ENCODE data around the gene PDHA2. TPM values are rescaled to one million over a fixed set of nuclear protein-coding genes. Genes with fewer than 3 reads are reported as not detected.

Gene PDHA2
- total and polyA plus RNA-seq, 2 experiments from 2014 or later, result not detected

DNA sequence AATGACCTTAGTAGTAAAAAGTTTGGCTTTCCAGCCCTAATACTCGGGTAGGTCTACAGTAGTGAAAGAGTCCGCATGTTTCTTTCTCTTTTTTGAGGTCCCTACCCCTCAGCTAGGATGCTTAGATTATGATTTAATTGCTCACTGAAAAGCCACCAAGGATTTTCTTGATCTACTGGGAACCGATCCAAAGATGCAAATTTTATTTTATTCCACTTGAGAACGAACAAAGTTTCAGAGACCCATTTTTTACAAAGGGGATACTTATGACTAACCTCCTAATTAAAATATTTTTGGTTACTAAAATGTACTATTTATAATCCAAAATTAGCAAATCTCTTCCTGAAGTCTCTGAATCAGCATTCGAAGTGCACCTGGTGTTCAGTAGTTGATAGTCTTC lies 14.3 kb upstream of the PDHA2 start:
- Histone ChIP-seq H3K4me3 (no peak overlapping the region), H2AFZ (no peak overlapping the region), H3K36me3 (replicated peaks; ENCODE audit: insufficient read depth, low read depth) (no peaks in the 10 kb centered on the region), H3K9me3 (ENCODE audit: low read depth) (no peaks in the 10 kb centered on the region), H4K20me1 (ENCODE audit: insufficient read depth, poor library complexity, severe bottlenecking) (no peaks in the 10 kb centered on the region), H3K27me3 (no peaks in the 10 kb centered on the region), H3K4me1 (ENCODE audit: insufficient read depth) (no peaks in the 10 kb centered on the region), H3K79me2 (no peaks in the 10 kb centered on the region), H3K4me2 (no peak overlapping the region), H3K9me2 (replicated peaks; ENCODE audit: insufficient read depth) (no peaks in the 10 kb centered on the region), H3K27ac (no peak overlapping the region)
- DNase-seq (ENCODE audit: low spot score), result no peak
- no peak for TF ChIP-seq EZH2phosphoT487 (IDR thresholded peaks at IDR 0.05; ENCODE audit: low read depth, severe bottlenecking, unreplicated experiment)
- TF ChIP-seq EZH2 (IDR thresholded peaks at IDR 0.05; ENCODE audit: borderline replicate concordance), result no peak
- TF ChIP-seq, protein P1, sequence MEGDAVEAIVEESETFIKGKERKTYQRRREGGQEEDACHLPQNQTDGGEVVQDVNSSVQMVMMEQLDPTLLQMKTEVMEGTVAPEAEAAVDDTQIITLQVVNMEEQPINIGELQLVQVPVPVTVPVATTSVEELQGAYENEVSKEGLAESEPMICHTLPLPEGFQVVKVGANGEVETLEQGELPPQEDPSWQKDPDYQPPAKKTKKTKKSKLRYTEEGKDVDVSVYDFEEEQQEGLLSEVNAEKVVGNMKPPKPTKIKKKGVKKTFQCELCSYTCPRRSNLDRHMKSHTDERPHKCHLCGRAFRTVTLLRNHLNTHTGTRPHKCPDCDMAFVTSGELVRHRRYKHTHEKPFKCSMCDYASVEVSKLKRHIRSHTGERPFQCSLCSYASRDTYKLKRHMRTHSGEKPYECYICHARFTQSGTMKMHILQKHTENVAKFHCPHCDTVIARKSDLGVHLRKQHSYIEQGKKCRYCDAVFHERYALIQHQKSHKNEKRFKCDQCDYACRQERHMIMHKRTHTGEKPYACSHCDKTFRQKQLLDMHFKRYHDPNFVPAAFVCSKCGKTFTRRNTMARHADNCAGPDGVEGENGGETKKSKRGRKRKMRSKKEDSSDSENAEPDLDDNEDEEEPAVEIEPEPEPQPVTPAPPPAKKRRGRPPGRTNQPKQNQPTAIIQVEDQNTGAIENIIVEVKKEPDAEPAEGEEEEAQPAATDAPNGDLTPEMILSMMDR (IDR thresholded peaks at IDR 0.05; ENCODE audit: poor library complexity), result no peak
- WGBS (ENCODE audit: low lambda C conversion rate, missing lambda C conversion rate), result 92% methylated on average over 5 of the region's 5 CpGs

DNA sequence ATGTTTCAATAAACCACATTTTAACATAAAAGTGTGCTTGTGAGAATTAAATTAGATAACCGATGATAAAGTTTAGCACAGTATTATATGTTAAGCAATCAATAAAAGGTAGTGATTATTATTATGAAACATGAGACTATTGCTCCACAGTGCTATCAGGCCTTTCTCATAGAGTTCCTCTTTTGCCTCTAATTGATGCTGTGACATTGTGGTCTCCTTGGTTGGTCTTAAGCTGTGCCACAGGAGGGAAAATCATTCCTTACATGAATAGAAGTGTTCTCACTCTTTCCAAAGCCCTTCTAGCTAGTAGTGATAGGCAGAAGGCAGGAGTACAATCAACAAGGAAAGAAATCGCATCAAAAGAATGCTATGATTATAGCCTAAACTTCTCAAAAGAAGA lies 9.2 kb upstream of the PDHA2 start:
- WGBS (ENCODE audit: low lambda C conversion rate, missing lambda C conversion rate), result 98% methylated on average over 2 of the region's 2 CpGs
- Histone ChIP-seq H3K79me2 (no peaks in the 10 kb centered on the region), H3K27ac (no peak overlapping the region), H4K20me1 (ENCODE audit: insufficient read depth, poor library complexity, severe bottlenecking) (no peaks in the 10 kb centered on the region), H2AFZ (no peak overlapping the region), H3K9me3 (ENCODE audit: low read depth) (no peaks in the 10 kb centered on the region), H3K36me3 (replicated peaks; ENCODE audit: insufficient read depth, low read depth) (no peaks in the 10 kb centered on the region), H3K4me3 (no peak overlapping the region), H3K9me2 (replicated peaks; ENCODE audit: insufficient read depth) (no peaks in the 10 kb centered on the region), H3K4me2 (no peak overlapping the region), H3K27me3 (no peaks in the 10 kb centered on the region), H3K4me1 (ENCODE audit: insufficient read depth) (no peaks in the 10 kb centered on the region)
- TF ChIP-seq EZH2phosphoT487 (IDR thresholded peaks at IDR 0.05; ENCODE audit: low read depth, severe bottlenecking, unreplicated experiment), result no peak
- no peak for TF ChIP-seq EZH2 (IDR thresholded peaks at IDR 0.05; ENCODE audit: borderline replicate concordance)
- TF ChIP-seq, protein P1 (IDR thresholded peaks at IDR 0.05; ENCODE audit: poor library complexity), result no peak
- DNase-seq (ENCODE audit: low spot score), result no peak

DNA sequence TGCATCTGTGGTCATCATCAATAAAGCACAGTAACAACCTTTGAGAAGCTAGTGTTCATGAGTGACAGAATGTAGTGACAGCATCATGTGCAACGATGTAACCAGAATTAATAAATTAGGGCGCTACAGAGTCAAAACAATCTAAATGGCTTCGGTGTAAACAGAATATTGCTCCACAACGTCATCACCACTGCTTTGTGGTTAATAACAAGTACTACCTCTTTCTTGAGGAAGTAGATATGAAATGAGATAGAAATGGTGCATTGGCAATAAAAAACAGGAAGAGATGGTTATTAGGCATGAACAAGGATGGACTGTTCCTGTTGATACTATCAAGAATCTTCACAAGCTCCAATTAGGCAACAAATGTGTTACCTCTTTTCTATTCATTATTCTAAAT lies 8.7 kb upstream of the PDHA2 start:
- H3K9me2 ChIP-seq (replicated peaks; ENCODE audit: insufficient read depth), result no peaks in the 10 kb centered on the region
- no peak for DNase-seq (ENCODE audit: low spot score)
- no peaks in the 10 kb centered on the region for H3K36me3 ChIP-seq (replicated peaks; ENCODE audit: insufficient read depth, low read depth)
- H3K27me3 ChIP-seq, result no peaks in the 10 kb centered on the region
- no peaks in the 10 kb centered on the region for H4K20me1 ChIP-seq (ENCODE audit: insufficient read depth, poor library complexity, severe bottlenecking)
- H2AFZ ChIP-seq, result no peak overlapping the region
- no peaks in the 10 kb centered on the region for H3K9me3 ChIP-seq (ENCODE audit: low read depth)
- no peaks in the 10 kb centered on the region for H3K4me1 ChIP-seq (ENCODE audit: insufficient read depth)
- H3K4me3 ChIP-seq, result no peak overlapping the region
- 65% methylated on average over 4 of the region's 4 CpGs for WGBS (ENCODE audit: low lambda C conversion rate, missing lambda C conversion rate)
- no peaks in the 10 kb centered on the region for H3K79me2 ChIP-seq
- no peak overlapping the region for H3K4me2 ChIP-seq
- TF ChIP-seq, protein P1 (IDR thresholded peaks at IDR 0.05; ENCODE audit: poor library complexity), result no peak
- TF ChIP-seq EZH2phosphoT487 (IDR thresholded peaks at IDR 0.05; ENCODE audit: low read depth, severe bottlenecking, unreplicated experiment) (no peak), EZH2 (IDR thresholded peaks at IDR 0.05; ENCODE audit: borderline replicate concordance) (no peak)
- H3K27ac ChIP-seq, result no peak overlapping the region

DNA sequence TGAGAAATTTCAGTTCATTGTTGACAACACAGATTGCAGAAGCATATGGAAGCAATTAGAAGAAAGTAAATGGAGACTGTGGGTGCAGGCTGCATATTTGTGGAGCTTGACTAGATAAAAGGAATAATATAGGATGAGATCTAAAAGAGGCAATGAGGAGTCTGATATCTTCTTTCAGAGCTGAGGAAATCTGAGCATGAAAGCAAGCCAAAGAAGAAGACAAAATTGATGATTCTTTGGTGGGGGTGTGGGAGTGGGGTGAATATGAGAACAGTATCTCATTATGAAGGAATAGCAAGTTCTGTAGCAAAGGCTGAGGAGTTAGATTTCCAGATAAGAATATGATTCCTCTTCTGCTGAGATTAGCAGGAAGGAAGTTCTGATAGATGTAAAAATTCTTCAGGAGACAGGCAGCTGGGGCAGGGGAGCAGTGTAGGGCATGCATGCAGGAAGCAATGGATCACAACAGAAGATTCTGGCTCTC lies 6.1 kb upstream of the PDHA2 start:
- H3K9me2 ChIP-seq (replicated peaks; ENCODE audit: insufficient read depth), result no peaks in the 10 kb centered on the region
- DNase-seq (ENCODE audit: low spot score), result no peak
- H3K27me3 ChIP-seq, result no peaks in the 10 kb centered on the region
- H3K4me2 ChIP-seq, result no peak overlapping the region
- H2AFZ ChIP-seq, result no peak overlapping the region
- no peaks in the 10 kb centered on the region for H3K4me1 ChIP-seq (ENCODE audit: insufficient read depth)
- H3K36me3 ChIP-seq (replicated peaks; ENCODE audit: insufficient read depth, low read depth), result no peaks in the 10 kb centered on the region
- H4K20me1 ChIP-seq (ENCODE audit: insufficient read depth, poor library complexity, severe bottlenecking), result no peaks in the 10 kb centered on the region
- no peak overlapping the region for H3K27ac ChIP-seq
- no peaks in the 10 kb centered on the region for H3K9me3 ChIP-seq (ENCODE audit: low read depth)
- no peaks in the 10 kb centered on the region for H3K79me2 ChIP-seq
- no peak overlapping the region for H3K4me3 ChIP-seq
- TF ChIP-seq, protein P1 (IDR thresholded peaks at IDR 0.05; ENCODE audit: poor library complexity), result no peak
- no peak for TF ChIP-seq EZH2 (IDR thresholded peaks at IDR 0.05; ENCODE audit: borderline replicate concordance)
- no peak for TF ChIP-seq EZH2phosphoT487 (IDR thresholded peaks at IDR 0.05; ENCODE audit: low read depth, severe bottlenecking, unreplicated experiment)

All from hepatocyte (in vitro differentiated cells).